GM19351 (cell line): Measurements from ENCODE around the gene NDUFB8.

ENCODE experiments used
- ATAC-seq: cut with Tn5 transposase; IDR thresholded peaks from one replicate; pipeline ENCODE4 v1.9.1; 2021; ENCODE audit warnings: mild to moderate bottlenecking, moderate library complexity; ENCODE audit not compliant: unreplicated experiment

The NDUFB8 gene

GRCh38 chr10:100508266-100508665 is 21.4 kb downstream of the NDUFB8 start:
- ATAC-seq = no peak

DNA sequence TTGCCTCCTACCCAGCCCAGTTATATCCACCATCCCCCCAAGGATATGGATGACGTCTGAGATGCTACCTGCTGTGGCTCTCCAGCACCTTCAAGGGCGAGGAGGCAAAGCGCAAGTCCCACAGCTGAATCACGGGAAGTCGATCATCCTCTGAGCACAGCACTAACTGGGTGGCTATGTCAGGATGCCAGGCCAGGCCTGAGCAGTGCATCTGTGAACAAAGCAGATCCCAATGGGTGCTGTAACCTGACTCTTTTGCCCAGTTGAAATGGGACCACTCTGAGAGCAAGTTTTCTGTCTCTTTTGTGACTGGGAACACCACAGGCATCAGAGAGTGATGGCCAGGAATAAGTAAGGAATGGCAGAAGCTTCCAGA is 22.3 kb downstream of the NDUFB8 start:
- ATAC-seq = no peak

DNA sequence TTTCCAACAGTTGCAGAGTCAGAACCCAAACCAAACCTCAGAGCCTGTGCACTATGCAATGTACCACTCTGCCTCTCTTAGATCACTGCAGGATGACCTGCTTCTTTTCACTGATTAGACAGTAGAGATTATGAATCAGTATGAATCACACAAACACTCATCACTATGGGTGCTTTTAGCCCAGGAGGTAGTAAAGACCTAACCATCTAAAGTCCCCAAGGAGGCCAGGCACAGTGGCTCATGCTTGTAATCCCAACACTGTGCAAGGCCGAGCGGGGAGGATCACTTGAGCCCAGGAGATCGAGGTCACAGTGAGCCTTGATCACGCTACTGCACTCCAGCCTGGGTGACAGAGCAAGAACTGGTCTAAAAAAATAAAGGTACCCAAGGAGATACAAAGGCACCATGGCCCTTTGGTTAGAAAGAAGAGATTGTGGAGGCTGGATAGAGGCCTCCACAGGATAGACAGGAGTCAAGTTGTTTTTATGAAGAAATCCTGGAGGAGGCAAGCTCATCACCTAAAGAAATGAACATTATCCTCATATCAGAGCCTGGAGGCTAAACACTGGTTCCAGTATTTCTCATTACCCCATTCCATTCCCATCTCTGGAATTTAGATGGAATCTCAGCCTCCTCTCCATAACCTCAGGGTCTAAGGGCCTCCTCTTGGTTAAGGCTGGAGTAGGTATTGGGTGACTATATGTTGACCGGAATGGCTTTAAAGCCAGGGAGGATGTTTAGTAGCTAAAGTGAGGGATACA is 22.9 kb downstream of the NDUFB8 start:
- ATAC-seq = no peak

- no peak for ATAC-seq
These were observed 24.5 kb downstream of the NDUFB8 start for GRCh38 chr10:100505164-100505563.

GRCh38 chr10:100504096-100504495 is 25.6 kb downstream of the NDUFB8 start:
- no peak for ATAC-seq

DNA sequence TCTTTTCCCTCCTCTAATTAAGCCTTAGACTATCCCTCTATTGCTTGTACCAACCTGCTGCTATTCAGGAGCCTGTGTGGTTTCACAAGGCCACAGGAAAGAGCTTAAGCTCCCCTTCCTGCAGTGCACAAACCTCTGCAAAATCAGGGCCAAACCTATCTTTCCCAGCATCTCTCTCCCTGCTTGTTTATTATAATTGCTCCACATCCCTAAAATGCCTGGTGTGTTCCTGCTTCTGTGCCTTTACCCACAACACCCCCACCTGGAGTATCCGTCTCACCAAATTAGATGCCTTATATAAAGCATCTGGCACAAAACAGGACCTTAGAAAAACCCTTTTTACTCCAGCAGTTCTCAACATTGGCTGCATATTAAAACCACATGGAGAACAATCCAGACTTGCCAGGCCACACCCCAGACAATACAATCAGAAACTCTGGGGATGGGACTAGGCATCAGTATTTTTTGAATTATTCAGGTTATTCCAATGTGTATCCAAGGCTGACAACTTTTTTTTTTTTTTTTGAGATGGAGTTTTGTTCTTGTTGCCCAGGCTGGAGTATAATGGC is 26.7 kb downstream of the NDUFB8 start:
- ATAC-seq = no peak

- ATAC-seq = no peak
These were observed 28.2 kb downstream of the NDUFB8 start for GRCh38 chr10:100501423-100501822.

GRCh38 chr10:100498059-100498458 is 31.6 kb downstream of the NDUFB8 start:
- no peak for ATAC-seq

- no peak for ATAC-seq
These were observed 33.1 kb downstream of the NDUFB8 start for GRCh38 chr10:100496567-100496966.

GRCh38 chr10:100490531-100490930 is 39.1 kb downstream of the NDUFB8 start:
- no peak for ATAC-seq

- ATAC-seq = no peak
These were observed 40.3 kb downstream of the NDUFB8 start for GRCh38 chr10:100489396-100489795.

DNA sequence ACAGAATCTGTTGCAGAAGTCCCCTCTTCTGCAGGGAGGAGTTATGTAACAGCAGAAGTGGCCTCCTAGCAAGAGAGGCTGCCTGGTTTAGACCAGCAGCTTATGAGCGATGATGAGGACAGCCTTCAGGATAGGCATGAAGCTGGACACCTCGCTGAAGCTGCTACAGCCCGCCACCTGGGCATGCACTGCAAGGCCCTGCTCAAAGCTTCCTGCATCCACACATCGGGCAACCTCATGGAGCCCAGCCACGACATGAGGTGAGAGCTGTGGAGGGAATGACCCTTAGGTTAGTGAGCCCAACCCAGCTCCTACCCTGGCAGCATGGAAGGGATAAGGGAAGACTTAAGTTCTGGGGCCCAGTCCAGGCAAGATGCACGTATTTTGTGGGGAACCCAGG is 42.1 kb downstream of the NDUFB8 start:
- ATAC-seq = no peak

GRCh38 chr10:100485801-100486495 is 43.7 kb downstream of the NDUFB8 start:
- ATAC-seq = no peak

DNA sequence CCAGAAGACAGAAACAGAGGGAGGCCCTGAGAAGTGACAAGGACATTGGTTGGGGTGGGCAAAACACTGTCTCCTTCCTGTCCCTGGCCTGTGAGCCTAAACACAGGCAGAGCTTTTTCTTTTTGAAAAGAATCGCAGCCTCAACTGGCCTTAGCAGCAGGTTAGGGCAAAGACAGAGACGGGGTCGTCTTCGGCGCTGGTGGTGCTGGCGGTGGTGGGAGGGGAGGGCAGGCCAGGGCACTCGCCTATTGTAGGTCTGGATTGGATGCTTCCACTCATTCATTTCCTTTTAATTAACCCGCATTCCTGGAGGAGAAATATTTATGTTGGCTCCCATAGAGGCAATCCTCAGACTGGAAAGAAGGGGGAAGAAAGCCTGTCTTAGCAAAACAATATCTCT is 44.3 kb downstream of the NDUFB8 start:
- no peak for ATAC-seq

DNA sequence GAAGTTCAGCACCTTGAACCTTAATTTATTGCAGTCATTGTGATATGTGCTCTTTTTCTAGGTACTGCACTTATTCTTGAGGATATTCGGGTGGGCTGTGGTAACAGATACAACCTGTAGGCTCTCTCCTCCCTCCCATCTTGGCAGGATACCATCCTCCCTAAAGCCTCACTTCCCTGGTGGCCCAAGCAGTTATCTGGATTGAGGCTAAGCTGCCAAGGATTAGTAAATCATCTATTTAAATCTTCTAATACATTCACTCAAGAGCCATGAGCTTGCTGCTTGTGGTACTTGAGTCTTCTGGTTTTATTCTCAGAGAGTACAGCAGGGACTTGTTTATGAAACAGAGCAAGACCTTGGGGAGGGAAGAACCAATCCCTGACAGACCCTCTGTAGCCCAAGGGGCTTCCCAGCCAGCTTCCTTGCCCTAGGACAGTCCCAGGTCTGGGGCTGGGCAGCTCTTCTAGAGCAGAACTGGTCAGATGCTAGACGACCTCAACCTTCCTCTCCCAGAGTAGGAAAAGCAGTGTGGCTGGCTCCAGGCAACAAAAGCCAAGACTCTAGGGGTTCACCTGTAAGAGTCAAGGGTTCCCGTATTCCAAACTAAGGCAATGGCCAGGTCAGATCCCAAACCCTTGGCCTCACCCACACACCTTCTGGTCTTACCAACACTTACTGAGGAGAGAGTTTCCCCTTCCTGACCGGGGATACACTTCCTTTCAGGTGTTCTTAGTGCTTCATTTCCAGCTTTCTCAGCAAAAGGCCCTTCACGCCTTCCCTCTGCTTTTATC is 45.6 kb downstream of the NDUFB8 start:
- no peak for ATAC-seq

DNA sequence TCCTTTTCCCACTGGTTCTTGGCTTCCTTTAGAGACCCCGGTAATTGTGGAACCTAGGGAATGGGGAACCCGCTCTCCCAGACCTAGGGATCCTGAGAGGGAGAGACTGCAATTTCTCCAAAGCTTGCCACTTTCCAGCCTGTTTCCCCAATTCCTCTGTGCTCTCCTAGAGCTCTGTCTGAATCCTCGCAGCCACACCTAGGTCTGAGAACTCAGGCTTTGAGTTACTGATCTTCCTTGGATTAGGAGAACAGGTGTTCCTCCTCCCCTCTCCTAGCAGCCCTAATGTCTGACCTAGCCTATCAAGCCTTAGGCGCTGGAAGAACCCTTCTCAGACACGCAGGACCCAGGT is 46.9 kb downstream of the NDUFB8 start:
- no peak for ATAC-seq

- peak; percentile 56 for ATAC-seq
These were observed 47.4 kb downstream of the NDUFB8 start for GRCh38 chr10:100482181-100482833.

GRCh38 chr10:100481462-100482081 is 48.1 kb downstream of the NDUFB8 start:
- peak; percentile 99 for ATAC-seq

GRCh38 chr10:100480002-100480401 is 49.7 kb downstream of the NDUFB8 start:
- ATAC-seq = no peak

- no peak for ATAC-seq
These were observed 50.6 kb downstream of the NDUFB8 start for GRCh38 chr10:100479037-100479436.

DNA sequence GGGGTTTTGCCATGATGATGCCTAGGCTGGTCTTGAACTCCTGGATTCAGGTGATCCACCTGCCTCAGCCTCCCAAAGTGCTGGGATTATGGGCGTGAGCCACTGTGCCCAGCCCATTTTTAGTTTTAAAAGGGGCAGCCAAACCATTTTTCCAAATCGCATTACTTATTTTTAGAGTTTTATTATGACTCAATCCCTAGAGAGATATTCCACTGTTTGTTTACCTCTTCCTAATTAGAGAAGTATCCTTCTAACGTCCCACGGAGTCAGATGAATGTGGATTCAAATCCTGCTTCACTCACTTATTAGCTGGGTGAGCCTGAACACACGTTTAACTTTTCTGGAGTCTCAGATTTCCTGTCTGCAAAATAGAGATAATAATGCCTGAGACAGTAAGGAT is 51.7 kb downstream of the NDUFB8 start:
- ATAC-seq = no peak
